ENCODE results near the gene SMCO3.

SMCO3 gene

GRCh38 chr12:14756334-14757143 is 57.4 kb downstream of the SMCO3 start:
- peaks cover 3% of the 10 kb centered on the region for H3K9me3 Mint-ChIP-seq (ENCODE audit: low read depth)
- H3K36me3 Mint-ChIP-seq: peaks cover 21% of the 10 kb centered on the region
- no peak overlapping the region for H3K27ac Mint-ChIP-seq

More at GRCh38 chr12:14756334-14757143, 57.4 kb downstream of the SMCO3 start:
- Mint-ChIP-seq H3K27me3 (no peaks in the 10 kb centered on the region), H3K4me1 (ENCODE audit: low read depth) (peaks cover 21% of the 10 kb centered on the region), H3K4me3 (no peak overlapping the region)

Measured in activated naive CD8-positive, alpha-beta T cell (primary cell).